ENCODE results near the gene KCND2.

KCND2 gene

DNA sequence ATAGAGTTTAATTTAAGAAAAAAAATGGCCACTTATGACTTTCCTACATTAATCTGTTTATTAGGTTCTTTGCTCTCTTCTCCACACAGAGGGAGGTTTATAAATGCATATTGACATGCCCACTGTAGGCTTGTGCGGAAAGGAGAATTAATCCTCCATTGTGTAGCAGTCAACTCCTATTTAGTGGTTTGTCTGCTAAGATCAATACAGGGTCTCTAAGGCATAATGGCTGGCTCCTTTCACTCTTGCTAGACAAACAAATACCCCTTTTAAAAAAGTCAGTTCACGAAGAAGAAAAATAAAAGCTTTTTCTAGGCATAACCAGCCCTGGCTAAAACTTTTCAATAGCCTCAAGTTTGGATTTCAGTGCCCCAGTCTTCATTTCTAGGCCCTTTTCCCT, 443.3 kb downstream of the KCND2 start:
- H3K4me3 ChIP-seq (ENCODE audit: low read depth, low read length) = no peak overlapping the region
- no peak for DNase-seq (ENCODE audit: low read depth, low spot score)
- no peak for TF ChIP-seq CTCF (IDR thresholded peaks at IDR 0.05; ENCODE audit: low read depth, low read length)
- in situ Hi-C loops (cut with HindIII; ENCODE audit: low sequenced_read_pairs) = no loop called here

GRCh38 chr7:120717166-120717565, 444.2 kb downstream of the KCND2 start:
- TF ChIP-seq CTCF (IDR thresholded peaks at IDR 0.05; ENCODE audit: low read depth, low read length) = no peak
- DNase-seq (ENCODE audit: low read depth, low spot score) = no peak
- H3K4me3 ChIP-seq (ENCODE audit: low read depth, low read length) = no peak overlapping the region
- in situ Hi-C loops (cut with HindIII; ENCODE audit: low sequenced_read_pairs) = no loop called here

DNA sequence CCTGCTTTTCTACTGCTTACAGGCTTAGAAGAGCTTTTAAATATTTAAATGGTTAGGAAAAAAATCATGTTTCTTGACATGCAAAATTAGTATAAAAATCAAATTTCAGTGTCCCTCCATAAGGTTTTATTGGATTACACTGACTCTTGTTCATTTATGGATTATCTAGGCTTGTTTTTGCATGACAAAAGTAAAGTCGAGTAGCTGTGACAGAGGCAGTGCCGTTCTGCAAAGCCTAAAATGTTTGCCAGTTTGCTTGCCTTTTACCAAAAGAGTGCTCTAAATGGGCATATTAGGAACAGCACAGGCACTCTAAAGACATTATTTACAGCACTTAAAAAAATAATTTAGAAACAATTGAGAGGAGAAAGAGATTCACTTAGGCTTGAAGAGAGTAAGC, 445.4 kb downstream of the KCND2 start:
- H3K4me3 ChIP-seq (ENCODE audit: low read depth, low read length) = no peak overlapping the region
- TF ChIP-seq CTCF (IDR thresholded peaks at IDR 0.05; ENCODE audit: low read depth, low read length) = no peak
- in situ Hi-C loops (cut with HindIII; ENCODE audit: low sequenced_read_pairs) = no loop called here
- no peak for DNase-seq (ENCODE audit: low read depth, low spot score)

DNA sequence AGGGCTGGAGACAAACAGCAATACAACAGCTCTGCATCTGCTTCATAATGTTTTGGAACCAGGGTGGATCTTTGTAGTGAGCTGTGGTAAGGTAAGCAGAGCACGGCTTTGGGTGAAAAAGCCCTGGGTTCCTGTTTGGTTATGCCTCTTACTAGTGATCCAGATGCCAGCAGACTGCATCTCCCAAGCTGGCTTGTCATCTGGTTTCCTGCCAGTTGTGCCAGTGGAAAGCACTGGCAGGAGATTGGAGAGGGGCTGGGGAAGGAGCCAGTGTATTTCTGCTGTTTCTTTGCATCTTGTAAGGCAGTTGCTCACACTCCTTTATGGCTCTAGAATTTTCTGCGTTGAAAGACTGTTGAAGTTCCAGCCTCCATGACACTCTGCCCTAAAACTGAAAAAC, 447.3 kb downstream of the KCND2 start:
- in situ Hi-C loops (cut with HindIII; ENCODE audit: low sequenced_read_pairs) = no loop called here
- H3K4me3 ChIP-seq (ENCODE audit: low read depth, low read length) = no peak overlapping the region
- no peak for DNase-seq (ENCODE audit: low read depth, low spot score)
- TF ChIP-seq CTCF (IDR thresholded peaks at IDR 0.05; ENCODE audit: low read depth, low read length) = no peak

- DNase-seq (ENCODE audit: low read depth, low spot score) = no peak
- H3K4me3 ChIP-seq (ENCODE audit: low read depth, low read length) = no peak overlapping the region
- in situ Hi-C loops (cut with HindIII; ENCODE audit: low sequenced_read_pairs) = no loop called here
- TF ChIP-seq CTCF (IDR thresholded peaks at IDR 0.05; ENCODE audit: low read depth, low read length) = no peak
Observed at GRCh38 chr7:120723465-120724385, 450.8 kb downstream of the KCND2 start.

GRCh38 chr7:120724448-120724847, 451.5 kb downstream of the KCND2 start:
- DNase-seq (ENCODE audit: low read depth, low spot score) = no peak
- no peak overlapping the region for H3K4me3 ChIP-seq (ENCODE audit: low read depth, low read length)
- TF ChIP-seq CTCF (IDR thresholded peaks at IDR 0.05; ENCODE audit: low read depth, low read length) = no peak
- in situ Hi-C loops (cut with HindIII; ENCODE audit: low sequenced_read_pairs) = no loop called here

Measured in astrocyte of the spinal cord (primary cell).